Esophagus mucosa (tissue), 1 donor: ENCODE data around the gene RAPGEF4. TPM values are rescaled to one million over a fixed set of nuclear protein-coding genes. Genes with fewer than 3 reads are reported as not detected.

Experiments used
- ATAC-seq: fragments of 200-7000 bp; cut with Tn5 transposase; one replicate; pipeline ENCODE4 v1.9.1; 2020
- total RNA-seq: library from RNA; stranded (reverse); gene quantifications from one replicate; pipeline ENCODE4 v1.2.4, GENCODE V29; 2023
- donor health status: DM: yes; HTN: yes; CAD: no.

The RAPGEF4 gene
- total RNA-seq = 3.3 TPM

DNA sequence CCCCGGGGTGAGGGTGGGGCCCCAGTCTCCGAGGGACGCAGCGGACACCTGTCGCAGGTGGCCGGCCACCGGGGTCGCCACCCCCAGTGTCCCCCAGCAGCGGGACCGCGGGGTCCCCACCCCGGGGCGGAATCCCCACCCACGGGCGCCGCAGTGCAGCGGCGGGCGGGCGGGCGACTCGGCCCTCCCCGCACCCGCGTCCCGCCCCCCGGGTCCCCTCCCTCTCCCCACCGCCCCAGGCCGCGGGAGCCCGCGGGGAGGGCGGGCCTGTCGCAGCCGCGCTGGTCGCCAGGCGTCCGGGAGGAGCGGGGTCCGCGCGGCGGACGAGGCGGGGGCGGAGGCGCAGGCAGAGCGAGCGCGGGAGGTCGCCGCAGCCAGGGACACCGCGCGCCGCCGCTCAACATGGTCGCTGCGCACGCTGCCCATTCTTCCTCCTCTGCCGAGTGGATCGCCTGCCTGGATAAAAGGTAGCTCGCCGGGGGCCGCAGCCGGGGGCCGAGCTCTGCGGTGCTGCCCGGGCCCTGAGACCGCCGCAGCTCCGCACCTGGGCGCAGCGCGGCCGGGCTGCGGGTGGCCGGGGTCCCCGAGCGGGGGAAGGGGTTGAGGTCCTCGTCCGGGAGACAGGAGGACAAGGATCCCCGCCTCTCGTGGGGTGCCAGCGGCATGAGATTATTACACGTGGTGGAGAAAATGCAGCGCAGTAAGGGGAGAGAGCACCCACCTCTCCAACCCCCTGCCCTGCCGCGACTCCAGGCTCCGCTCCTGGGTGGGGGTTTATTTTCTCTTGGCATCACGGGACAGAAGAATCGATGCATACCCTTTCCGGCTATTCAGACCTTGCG lies at the start of gene RAPGEF4:
Gene RAPGEF4, plus strand, starts transcription at position 264 of the 842 bp plus-strand sequence. Its CDS starts 139 bp downstream, at position 403.
- peak; percentile 34 for ATAC-seq

DNA sequence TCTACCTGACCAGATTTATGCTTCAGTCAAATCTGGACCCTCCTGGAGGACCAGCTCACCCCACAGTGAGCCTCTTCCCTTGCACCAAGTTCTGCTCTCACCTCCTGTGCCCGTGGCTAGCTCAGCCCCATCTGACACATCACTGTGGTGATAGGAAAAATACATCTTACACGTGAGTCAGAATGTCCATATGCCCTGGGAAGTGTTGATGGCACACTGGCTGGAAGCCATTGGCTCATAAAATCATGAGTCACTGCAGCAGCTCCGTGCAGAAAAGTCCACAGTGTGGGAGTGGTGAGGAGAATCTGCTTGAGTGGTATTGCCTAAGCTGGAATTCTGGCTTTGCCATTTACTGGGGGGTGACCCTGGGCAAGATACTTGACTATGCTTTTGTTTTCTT lies 42.6 kb upstream of the RAPGEF4 start:
- ATAC-seq = peak; percentile 99

DNA sequence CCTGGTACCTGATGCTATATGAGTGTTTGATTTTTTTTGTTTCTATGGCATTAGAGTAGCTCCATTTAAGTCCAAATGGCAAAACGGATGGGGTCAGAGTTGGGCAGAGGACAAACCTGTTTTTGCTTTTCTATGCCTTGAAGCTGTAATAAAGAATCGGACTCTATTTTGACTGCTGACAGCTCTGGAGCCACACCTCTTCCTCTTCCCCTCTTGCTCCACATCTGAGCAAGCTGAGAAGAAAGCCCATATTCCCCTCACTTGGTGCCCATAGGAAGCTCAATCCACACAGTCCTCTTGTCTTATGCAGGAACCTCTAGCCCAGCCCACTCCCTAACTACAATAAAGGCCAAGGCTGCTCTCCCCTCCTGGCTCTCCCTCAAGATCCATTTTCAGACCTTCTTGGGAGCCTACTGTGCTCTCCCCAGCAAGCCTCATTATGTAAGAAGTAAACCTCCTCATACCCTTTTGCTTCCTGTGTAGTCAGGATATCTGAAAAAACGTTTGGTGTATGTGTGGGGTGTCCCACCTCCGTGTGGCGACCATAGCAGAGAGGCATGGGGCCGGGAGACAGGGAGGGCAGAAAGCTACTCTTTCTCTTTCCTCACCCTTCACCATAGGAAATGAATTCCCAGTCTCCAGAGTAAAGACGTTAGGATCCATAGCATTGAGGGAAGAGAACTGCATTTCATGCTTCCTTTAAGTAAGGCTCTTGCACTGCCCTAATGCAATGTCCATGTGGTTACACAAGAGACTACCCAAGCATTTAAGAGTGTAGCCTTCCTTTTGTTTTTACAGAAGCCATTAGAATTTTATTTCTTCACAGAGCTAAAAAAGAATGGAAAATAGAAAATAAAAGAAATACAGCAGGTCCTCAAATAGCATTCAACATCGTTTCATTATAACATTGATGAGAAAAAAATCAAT lies 41.9 kb upstream of the RAPGEF4 start:
- peak; percentile 29 for ATAC-seq

DNA sequence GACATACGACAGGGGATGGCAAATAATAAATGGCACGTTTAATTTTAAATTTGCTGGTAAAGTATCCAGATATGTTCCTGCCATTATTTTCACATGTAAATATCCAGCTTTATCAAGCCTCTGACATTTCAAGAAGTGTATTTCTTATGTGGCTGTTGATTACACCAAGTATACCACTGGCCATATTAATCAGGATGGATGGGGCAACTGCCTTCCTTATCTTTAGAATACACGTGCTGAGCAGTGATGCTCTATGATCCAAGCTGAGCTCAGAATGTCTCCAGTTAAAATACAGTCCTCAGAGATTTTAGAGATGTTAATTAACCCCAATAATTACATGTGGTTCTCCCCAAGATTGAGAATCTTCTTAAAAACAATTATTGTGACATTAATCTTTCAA lies 38.3 kb upstream of the RAPGEF4 start:
- ATAC-seq = no peak

DNA sequence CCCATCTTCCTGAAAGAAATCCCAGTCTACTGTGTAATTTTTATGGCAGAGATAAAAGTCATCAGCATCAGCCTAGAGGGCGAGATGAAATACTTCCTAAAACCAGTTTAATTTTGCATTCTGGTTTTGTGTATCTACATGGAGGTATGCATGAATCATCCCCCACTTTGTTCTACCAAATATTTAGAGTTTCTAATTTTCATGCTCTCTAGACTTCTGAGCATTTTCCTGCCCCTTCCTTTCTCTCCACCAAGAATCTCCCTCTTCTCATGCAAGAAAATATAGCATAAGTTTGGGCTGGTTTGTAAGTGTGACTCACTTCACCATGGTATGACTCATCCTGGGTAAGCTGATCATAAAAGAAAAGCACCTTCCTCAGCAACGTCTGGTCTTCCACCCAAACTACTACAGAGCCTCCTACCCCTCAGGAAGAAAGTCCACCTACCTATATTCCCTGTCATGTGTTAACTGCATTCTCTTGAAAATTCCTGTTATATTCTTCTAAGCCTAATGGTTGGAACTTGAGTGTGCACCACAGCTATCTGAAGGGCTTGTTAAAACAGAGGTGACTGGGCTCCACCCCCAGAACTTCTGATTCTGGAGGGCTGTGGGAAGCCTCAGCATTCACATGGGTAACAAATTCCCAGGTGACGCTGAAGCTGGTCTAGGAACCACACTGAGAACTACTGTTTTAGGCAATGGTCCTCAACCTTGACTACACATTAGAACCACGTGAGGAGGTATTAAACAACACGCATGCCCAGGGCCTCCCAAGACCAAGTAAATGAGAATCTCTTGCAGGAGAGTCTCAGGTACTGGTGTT lies 37.4 kb upstream of the RAPGEF4 start:
- peak; percentile 87 for ATAC-seq

DNA sequence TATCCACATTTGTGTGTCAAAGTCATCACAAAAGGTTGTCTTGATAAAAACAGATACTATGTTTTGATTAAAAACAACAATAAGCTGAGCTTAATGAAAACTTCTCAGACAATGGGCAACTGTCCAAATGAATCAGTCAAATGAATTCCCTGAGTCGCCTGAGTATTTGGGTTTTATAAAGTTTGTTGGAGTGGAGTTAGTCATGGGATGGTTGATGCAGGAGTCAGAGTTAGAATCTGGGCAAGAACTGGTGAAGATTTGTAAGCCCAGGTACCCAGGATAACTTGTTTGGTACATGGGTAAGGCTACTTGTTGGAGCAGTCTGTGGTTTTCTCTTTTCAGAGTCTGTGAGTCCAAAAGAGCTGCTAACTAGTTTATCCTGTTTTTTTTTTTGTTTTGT lies 34.4 kb upstream of the RAPGEF4 start:
- ATAC-seq = peak; percentile 82

DNA sequence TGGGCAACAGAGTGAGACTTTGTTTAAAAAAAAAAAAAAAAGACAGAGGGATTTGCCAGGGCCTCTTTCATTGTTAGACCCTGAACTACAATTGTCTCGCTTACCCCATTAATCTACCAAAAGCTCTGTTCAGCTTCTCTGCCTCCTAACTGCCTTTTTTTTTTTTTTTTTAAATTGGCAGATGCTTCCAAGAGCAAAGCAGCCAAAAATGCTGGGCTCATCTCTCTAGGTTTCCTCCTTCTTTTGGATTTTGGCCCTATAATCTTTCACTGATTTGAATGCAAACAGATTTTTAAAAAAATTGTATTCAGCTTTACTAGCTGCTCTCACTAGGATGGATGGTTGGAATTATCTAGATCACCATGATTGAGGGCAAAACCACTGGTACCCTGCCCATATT lies 33.2 kb upstream of the RAPGEF4 start:
- no peak for ATAC-seq

DNA sequence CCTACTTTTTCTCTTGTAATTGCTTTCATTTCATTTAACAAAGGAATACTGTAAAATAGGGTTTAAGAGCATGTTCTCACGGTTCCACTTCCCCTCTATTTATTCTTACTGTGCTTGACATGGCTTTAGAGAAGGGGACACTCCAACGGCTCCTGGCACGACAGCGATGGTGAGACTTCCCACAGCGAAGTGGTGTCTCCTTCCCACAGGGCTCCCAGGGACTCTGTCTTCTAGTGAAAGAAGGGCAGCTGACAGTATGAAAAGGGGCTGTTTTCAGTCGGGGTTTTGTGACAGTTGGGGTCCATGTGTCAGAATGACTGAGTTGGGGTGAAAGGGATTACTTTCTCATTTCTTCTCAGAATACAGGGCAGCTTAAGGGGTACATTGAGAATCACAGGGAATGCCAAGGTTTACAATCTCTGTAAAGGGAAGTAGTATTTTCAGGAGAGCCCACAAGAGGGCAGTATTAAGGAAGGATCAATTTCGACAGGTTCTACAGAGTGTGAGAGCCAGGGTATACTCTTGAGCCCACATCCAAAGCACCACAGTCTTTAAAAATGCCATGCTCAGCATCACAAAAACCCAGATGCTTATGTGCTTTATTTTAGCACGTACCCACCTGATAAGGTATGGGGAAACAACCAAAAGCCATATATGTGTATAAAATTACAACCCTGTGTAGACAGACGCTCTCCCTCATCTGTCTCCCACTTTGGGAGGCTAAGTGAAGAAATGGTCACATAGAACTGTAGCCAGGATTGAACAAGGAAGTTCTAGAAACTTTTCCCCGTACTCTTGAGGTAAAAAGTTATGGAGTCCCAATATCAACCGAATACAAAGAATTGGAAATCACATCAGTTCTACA lies 31.3 kb upstream of the RAPGEF4 start:
- ATAC-seq = peak; percentile 40

DNA sequence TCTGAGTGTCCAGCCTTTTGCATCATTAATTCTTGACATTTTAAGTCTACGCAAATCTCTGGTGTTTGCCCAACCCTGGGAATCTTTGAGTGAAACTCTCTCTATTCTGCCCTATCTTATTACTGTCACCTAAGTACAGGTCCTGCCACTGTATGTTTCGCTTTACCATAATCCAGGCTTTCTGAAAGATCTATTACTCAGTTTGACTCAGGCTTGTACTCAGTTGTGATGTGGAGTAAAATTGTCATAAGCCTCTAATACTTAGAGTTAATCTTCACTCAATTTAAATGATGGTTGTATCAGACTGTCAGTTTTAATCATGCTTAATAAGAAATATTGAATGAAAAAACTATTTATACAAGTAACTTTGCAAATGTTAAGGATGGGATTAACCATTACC lies 30.3 kb upstream of the RAPGEF4 start:
- peak; percentile 69 for ATAC-seq

DNA sequence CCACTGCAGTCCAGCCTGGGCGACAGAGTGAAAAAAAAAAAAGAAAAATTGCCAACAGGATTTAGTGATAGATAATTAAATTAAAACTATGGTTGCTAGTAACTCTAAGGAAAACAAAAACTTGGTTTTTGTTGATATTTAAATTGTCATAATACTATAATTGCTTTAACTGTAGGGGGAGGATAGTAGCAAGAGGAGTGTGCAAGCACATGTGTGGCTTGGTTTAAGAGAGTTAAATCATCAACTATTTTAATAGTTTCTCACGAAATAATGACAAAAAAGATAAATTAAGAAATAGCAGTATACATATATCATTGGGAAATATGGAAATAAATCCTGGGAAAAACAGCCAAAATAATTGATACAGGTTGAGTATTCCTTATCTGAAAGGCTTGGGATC lies 27.4 kb upstream of the RAPGEF4 start:
- ATAC-seq = no peak

DNA sequence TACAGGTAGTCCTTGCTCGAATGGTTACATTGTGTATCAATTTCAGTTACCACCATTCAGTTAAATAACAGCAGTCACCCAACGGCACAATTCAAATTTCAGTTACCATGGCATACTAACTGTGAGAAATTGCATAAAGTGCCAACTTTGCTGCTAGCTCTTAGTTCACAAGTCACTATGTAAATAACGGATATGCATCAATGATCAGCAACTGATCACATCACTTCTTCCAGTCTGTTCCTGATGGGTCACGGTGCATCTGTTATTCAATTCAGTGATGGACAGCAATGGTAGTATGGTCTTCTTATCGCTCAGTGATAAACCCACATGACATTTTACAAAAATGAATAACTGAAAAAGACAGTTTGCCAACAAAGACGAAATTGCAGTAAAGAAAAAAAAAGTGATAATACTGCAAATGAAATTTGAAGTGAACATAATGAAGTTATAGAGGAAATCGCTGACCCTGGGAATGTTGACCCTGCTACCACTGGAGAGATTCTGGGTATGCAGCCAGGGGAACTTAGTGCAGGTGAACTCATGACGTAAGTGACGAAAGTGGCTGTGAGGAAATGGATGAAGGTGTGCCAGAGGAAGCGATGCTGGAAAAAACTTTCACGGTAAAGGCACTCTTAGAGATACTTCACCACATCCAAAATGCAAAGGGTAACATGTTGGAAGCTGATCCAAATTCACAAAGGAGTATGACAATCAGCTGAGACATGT lies 25.9 kb upstream of the RAPGEF4 start:
- ATAC-seq = no peak

DNA sequence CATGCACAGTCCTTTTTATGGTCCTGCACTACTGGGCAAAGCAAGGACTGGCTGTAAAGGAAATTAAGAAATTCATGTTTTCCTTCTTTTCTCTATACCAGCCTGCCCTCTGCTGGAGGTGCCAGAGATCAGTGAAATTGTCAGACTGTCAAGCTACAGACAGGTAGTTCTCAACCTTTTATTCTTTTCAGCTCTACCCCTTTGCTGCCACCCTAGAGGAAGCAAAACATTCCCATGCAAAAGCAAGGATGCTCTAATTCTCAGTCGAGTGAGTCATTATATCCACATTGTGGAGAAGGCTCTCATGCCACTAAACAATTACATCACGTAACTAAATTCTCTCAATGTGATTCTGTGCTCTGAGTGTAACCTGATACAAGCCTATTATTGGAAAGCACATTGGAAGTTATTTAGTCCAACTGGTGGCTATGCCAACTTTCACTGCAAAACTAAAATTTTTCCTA lies 25.0 kb upstream of the RAPGEF4 start:
- ATAC-seq = peak; percentile 72

DNA sequence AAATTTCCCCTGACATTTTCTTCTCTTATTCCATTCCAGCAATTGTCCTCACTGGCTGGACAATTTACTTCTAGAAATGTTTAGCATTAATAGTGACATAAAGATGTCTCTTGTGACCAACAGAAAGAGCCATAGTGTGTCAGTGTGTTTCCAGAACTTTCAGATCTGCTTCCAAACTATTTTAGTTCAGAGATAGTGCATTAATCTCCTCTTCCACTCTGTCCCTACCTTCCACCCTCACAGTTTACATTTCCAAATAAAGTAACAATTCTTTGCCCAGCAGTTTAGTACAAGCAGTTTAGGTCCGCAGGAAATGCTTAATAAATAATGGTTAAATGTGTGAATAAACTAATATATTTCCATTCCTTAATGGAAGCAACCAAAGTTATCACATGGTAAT lies 24.5 kb upstream of the RAPGEF4 start:
- no peak for ATAC-seq

DNA sequence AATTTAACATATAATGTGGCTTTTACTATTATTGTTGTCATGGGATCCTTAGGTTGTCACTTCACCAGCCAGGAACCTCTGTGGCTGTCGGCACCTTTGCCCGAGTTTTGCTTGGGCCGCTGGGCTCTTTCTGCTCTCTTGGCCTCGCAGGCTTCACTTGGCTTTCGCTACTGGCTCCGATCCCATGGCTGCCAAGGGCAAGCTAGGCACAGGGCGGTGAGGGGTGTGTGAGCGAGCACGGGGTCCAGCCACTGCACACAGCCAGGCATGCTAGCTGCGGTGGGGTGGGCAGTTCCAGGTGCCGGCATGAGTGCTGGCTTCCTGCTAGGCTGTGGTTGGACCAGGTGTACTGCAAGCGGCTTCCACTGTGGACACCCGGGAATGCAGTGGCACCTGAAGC lies 23.4 kb upstream of the RAPGEF4 start:
- no peak for ATAC-seq

DNA sequence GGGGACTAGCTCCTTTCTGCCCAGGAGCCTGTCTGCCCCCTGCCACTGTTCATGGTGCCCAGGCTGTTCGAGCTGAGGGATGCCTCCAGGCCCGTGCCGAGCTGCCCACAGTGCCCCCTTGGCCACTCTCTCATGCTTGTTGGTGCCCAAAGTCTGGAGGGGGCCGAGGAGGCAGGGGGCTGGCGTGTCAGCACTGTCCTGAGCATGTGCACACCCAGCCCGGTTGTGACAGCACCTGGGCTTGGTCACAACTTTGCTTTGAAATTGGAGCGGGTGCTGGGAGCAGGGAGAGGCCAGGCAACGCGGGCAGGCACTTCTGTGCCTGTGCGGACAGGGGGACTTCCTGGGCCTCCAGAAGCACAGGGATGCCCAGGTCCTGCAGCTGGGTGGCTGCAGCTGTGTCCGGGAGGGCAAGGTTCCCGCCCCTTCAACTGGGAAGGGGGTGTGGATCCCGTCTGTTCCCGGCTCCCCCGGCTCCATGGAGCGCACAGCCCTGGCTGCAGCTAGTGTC lies 22.2 kb upstream of the RAPGEF4 start:
- no peak for ATAC-seq

DNA sequence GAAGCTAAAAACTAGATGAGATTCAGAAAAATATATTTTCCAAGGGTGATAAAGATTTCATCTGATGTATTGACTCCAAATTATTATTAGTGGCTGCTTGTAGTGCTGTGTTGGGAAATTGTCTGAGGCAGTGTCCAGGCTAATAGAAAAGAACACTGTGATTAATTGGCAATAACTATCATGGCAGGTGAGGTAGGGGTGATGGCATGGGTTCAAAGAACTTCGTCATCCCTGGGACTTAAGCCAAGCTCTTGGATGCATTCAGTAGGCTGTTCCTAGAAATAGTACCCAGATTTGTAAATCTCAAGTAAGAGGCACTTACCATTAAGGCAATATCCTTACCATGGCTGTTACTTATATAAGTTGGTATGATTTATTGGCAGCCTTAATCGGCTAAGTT lies 13.2 kb upstream of the RAPGEF4 start:
- ATAC-seq = no peak

DNA sequence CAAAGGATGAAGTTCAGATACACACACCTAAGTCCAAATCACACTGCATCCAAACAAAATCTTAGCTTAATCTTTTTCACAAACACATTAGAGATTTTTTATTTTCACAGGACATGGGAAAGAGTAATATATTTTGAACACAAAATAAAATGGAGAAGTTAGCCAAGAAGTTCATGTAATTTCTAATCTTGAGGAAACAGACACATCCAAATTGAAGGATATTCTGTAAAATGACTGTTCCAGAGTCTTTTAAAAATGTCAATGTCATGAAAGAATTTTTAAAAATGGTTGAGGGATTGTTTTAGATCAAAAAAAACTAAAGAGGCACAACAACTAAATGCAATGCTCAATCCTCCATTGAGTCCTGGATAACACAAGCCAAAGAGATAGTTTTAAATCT lies 12.4 kb upstream of the RAPGEF4 start:
- no peak for ATAC-seq

DNA sequence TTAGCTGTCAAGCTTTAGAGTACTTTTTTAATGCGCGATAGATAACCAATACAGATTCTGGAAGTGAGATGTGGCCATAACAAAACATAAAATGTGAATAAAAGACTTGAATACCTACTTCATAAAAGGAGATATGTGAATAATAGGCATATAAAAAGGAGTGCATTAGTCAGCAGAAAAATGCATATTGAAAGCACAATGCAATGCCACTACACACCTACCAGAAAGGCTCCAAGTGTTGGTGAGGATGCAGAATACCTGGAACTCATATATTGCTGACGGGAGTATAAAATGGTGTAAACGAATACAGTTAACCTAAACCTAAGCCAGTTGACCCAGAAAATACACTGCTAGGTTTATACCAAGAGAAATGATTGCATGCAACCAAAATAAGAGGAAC lies 10.9 kb upstream of the RAPGEF4 start:
- ATAC-seq = no peak

DNA sequence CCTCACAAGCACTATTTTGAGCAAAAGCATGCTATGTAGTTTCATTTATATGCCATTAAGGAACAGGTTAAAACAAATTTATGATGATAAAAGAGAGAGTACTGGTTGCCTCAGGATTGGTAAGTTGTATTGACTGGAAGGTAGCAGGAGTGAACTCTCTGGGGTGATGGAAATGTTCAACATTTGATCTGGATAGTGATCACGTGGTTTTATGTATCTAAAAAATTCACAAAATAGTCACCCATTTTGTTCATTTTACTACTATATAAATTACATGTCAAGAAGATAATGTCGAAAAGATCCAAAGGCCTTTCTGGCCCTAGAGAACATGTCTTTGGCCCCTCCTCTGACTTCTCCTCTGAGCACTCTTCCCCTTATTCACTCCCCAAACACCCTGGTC lies 10.4 kb upstream of the RAPGEF4 start:
- ATAC-seq = no peak

DNA sequence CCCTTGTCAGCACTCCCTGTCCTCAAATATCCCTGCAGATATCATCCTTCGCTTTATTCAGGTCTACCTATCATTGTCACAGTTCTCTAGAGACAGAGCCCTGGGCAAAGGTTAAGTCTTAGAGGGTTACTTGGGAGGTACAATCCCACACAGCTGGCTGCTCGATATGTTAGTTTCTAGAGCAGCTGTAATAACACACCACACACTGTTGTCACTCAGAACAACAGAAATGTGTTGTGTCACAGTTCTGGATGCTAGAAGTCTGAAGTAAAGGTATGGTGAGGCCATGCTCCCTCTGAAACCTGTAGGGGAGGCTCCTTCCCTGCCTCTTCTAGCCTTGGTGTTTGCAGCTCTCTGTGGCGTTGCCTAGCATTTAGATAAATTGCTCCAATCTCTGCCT lies 9.9 kb upstream of the RAPGEF4 start:
- ATAC-seq = no peak
